ENCODE measurements around the gene RPS19BP1. TPM values are rescaled to one million over a fixed set of nuclear protein-coding genes. Genes with fewer than 3 reads are reported as not detected.

Gene RPS19BP1, protein sequence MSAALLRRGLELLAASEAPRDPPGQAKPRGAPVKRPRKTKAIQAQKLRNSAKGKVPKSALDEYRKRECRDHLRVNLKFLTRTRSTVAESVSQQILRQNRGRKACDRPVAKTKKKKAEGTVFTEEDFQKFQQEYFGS
- 77.3 and 97.2 TPM in 2 replicates for polyA plus RNA-seq (2012; rRNA removed)
- polyA plus RNA-seq (2012; cell fraction: cytosol; rRNA removed): 67.1 and 75.9 TPM in 2 replicates
- polyA plus RNA-seq (2012; cell fraction: nucleus; rRNA removed): 48.9 and 89.0 TPM in 2 replicates

DNA sequence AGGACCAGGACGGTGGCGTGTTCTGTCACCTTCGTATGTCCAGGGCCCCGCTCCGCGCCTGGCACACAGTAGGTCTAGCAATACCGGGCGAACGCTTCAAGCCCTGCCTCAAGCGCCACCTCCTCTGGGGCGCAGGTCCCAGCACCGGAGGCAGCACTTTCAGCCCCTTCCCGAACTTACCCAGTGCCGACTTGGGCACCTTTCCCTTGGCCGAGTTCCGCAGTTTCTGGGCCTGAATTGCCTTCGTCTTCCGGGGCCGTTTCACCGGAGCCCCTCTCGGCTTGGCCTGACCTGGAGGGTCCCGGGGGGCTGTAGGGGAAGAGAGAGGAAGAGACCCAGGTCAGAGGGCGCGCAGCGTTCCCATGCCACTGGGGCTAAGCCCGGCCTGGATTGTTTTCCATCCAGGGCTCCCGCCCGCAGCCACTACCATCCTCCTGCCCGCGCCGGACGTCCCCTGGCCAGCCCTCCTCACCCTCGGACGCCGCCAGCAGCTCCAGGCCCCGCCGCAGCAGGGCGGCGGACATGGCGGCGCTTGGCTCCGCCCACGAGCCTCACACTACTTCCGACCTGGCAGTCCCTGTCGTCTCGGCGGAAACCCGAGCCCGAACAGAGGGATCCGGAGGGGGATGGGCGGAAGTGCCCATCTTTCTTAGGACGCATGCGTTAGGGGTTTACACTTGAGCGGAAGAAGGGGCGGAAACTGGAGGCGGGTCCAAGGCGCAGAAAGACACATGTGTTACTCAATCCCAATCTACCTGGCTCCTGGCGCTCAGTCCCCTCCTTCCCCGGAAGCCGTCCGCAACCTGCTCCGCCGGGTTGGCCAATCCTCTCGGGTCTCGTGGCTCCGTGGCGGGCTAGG lies at the start of gene RPS19BP1:
TSS of gene RPS19BP1 (minus strand) at position 534 of the 859 bp plus-strand sequence. CDS start at position 524, 10 bp downstream.
- Histone ChIP-seq H4K20me1 (ENCODE audit: insufficient read depth) (peaks cover 10% of the 10 kb centered on the region), H3K9me2 (no peaks in the 10 kb centered on the region), H3K4me2 (peak within 1 kb of the TSS; percentile 81), H3K27ac (ENCODE audit: low read depth in 2 of 2, low read length in 1 of 2) (peak within 1 kb of the TSS; percentile 66 to 76; a peak in 3 of 4 replicates), H3K36me3 (replicated peaks in 1 of 2; ENCODE audit: control insufficient read depth in 1 of 2, insufficient read depth in 2 of 2, low read length in 1 of 2) (peaks cover 0 to 5% of the 10 kb centered on the region in 2 experiments), H3K4me1 (ENCODE audit: control insufficient read depth in 1 of 2, insufficient read depth in 2 of 2, low read depth in 1 of 2, low read length in 1 of 2) (peaks cover 4 to 24% of the 10 kb centered on the region in 2 experiments; a peak in 2 of 4 replicates), H2AFZ (ENCODE audit: low read depth) (peak within 1 kb of the TSS; percentile 46; the same call in 1 of the 2 replicates), H3F3A (replicated peaks; ENCODE audit: insufficient read depth) (no peaks in the 10 kb centered on the region), H3K27me3 (ENCODE audit: insufficient read depth) (no peaks in the 10 kb centered on the region), H3K9me3 (no peaks in the 10 kb centered on the region), H3K79me2 (ENCODE audit: insufficient read depth) (peaks cover 21% of the 10 kb centered on the region), H3K9ac (peak within 1 kb of the TSS; percentile 83), H3K4me3 (ENCODE audit: low read depth in 2 of 2, low read length in 1 of 2) (peak within 1 kb of the TSS; percentile 72)
- POLR2A ChIA-PET: interaction anchor here (0.6 to 1.0 kb wide), 3 partner anchors 10 to 512 kb away, joined by 3 read pairs; no protein-coding TSS in a partner anchor
- no CpG with 5 or more reads among the region's 67 CpGs for WGBS (ENCODE audit: low lambda C conversion rate)
- TF ChIP-seq FOXM1 (IDR thresholded peaks at IDR 0.05; ENCODE audit: low read depth) (no peak), RCOR1 (IDR thresholded peaks at IDR 0.05; ENCODE audit: low read length) (no peak), YY1 (IDR thresholded peaks at IDR 0.05; ENCODE audit: low read depth) (peak; percentile 80), NRF1 (IDR thresholded peaks at IDR 0.05; ENCODE audit: low read depth, low read length) (peak; percentile 75), ELF1 (IDR thresholded peaks at IDR 0.05) (peak; percentile 59; the same call in 1 of the 2 replicates), TCF12 (IDR thresholded peaks at IDR 0.05) (no peak), FOSL2 (IDR thresholded peaks at IDR 0.05; ENCODE audit: borderline replicate concordance, low read depth) (no peak), JUND (IDR thresholded peaks at IDR 0.05) (no peak), GABPA (IDR thresholded peaks at IDR 0.05; ENCODE audit: low read depth) (peak; percentile 81), EZH2phosphoT487 (IDR thresholded peaks at IDR 0.05; ENCODE audit: borderline replicate concordance, low read depth) (no peak), CHD2 (IDR thresholded peaks at IDR 0.05; ENCODE audit: low read length, partially characterized antibody) (peak; percentile 86), POLR2AphosphoS5 (IDR thresholded peaks at IDR 0.05; ENCODE audit: low read depth, low read length) (peak; percentile 81), MXI1 (IDR thresholded peaks at IDR 0.05; ENCODE audit: low read depth, low read length) (peak; percentile 66)
- TF ChIP-seq, protein P1, sequence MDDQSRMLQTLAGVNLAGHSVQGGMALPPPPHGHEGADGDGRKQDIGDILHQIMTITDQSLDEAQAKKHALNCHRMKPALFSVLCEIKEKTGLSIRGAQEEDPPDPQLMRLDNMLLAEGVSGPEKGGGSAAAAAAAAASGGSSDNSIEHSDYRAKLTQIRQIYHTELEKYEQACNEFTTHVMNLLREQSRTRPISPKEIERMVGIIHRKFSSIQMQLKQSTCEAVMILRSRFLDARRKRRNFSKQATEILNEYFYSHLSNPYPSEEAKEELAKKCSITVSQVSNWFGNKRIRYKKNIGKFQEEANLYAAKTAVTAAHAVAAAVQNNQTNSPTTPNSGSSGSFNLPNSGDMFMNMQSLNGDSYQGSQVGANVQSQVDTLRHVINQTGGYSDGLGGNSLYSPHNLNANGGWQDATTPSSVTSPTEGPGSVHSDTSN (IDR thresholded peaks at IDR 0.05): peak; percentile 91
- TF ChIP-seq, protein P2, sequence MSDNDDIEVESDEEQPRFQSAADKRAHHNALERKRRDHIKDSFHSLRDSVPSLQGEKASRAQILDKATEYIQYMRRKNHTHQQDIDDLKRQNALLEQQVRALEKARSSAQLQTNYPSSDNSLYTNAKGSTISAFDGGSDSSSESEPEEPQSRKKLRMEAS (IDR thresholded peaks at IDR 0.05; ENCODE audit: low read depth): peak; percentile 62; the same call in 1 of the 2 replicates
- TF ChIP-seq, protein P3, sequence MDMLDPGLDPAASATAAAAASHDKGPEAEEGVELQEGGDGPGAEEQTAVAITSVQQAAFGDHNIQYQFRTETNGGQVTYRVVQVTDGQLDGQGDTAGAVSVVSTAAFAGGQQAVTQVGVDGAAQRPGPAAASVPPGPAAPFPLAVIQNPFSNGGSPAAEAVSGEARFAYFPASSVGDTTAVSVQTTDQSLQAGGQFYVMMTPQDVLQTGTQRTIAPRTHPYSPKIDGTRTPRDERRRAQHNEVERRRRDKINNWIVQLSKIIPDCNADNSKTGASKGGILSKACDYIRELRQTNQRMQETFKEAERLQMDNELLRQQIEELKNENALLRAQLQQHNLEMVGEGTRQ (IDR thresholded peaks at IDR 0.05; ENCODE audit: borderline replicate concordance, low read depth, low read length): no peak
- TF ChIP-seq, protein P4, sequence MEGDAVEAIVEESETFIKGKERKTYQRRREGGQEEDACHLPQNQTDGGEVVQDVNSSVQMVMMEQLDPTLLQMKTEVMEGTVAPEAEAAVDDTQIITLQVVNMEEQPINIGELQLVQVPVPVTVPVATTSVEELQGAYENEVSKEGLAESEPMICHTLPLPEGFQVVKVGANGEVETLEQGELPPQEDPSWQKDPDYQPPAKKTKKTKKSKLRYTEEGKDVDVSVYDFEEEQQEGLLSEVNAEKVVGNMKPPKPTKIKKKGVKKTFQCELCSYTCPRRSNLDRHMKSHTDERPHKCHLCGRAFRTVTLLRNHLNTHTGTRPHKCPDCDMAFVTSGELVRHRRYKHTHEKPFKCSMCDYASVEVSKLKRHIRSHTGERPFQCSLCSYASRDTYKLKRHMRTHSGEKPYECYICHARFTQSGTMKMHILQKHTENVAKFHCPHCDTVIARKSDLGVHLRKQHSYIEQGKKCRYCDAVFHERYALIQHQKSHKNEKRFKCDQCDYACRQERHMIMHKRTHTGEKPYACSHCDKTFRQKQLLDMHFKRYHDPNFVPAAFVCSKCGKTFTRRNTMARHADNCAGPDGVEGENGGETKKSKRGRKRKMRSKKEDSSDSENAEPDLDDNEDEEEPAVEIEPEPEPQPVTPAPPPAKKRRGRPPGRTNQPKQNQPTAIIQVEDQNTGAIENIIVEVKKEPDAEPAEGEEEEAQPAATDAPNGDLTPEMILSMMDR (IDR thresholded peaks at IDR 0.05): no peak
- TF ChIP-seq, protein P5, sequence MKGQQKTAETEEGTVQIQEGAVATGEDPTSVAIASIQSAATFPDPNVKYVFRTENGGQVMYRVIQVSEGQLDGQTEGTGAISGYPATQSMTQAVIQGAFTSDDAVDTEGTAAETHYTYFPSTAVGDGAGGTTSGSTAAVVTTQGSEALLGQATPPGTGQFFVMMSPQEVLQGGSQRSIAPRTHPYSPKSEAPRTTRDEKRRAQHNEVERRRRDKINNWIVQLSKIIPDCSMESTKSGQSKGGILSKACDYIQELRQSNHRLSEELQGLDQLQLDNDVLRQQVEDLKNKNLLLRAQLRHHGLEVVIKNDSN (IDR thresholded peaks at IDR 0.05; ENCODE audit: borderline replicate concordance, low read depth): 0 out of 2 replicates have a peak, but pooled peaks have one; percentile 16
- CTCF ChIA-PET: interaction anchor here (4.7 kb wide), 1 partner anchor 35 kb away, joined by 36 read pairs; no protein-coding TSS in a partner anchor
- peak; percentile 86 for DNase-seq

Data from SK-N-SH (cell line).